Neural cell (in vitro differentiated cells): ENCODE data around the gene KRTDAP. TPM values are rescaled to one million over a fixed set of nuclear protein-coding genes. Genes with fewer than 3 reads are reported as not detected.

Experiments used
- H2AFZ ChIP-seq: fragments of 200-600, 300-800 bp; sonication (generic), shearing (Covaris generic); 2 replicates; pipeline ENCODE4 v1.6.0; 2014; ENCODE audit warnings: low read depth, mild to moderate bottlenecking, antibody characterized with exemption, low read length, moderate library complexity
- H3F3A ChIP-seq: fragments of 200-600 bp; shearing (Covaris generic); 2 replicates; pipeline ENCODE4 v1.6.1; 2016; ENCODE audit warnings: mild to moderate bottlenecking, moderate library complexity, mixed read lengths, antibody characterized with exemption, low read length; ENCODE audit not compliant: insufficient read depth, poor library complexity, severe bottlenecking
- H3K27ac ChIP-seq: fragments of 200-600, 300-800 bp; sonication (generic), shearing (Covaris generic); 2 replicates; pipeline ENCODE4 v1.5.1; 2014; ENCODE audit warnings: mild to moderate bottlenecking, low read length, moderate library complexity
- H3K27me3 ChIP-seq: fragments of 300-800, 200-600 bp; sonication (generic), shearing (Covaris generic); 2 replicates; pipeline ENCODE4 v1.6.0; 2014; ENCODE audit warnings: mild to moderate bottlenecking, low read depth, low read length, moderate library complexity; ENCODE audit not compliant: insufficient read depth
- H3K36me3 ChIP-seq: fragments of 300-800, 200-600 bp; sonication (generic), shearing (Covaris generic); 2 replicates; pipeline ENCODE4 v1.5.1; 2014; ENCODE audit warnings: mild to moderate bottlenecking, antibody characterized with exemption, low read length, moderate library complexity; ENCODE audit not compliant: insufficient read depth
- H3K4me2 ChIP-seq: fragments of 300-800, 200-600 bp; sonication (generic), shearing (Covaris generic); 2 replicates; pipeline ENCODE4 v1.6.0; 2014; ENCODE audit warnings: mild to moderate bottlenecking, low read length
- H3K4me3 ChIP-seq: fragments of 300-800, 200-600 bp; sonication (generic), shearing (Covaris generic); 2 replicates; pipeline ENCODE4 v1.5.1; 2014; ENCODE audit warnings: mild to moderate bottlenecking, low read length, moderate library complexity
- H3K79me2 ChIP-seq: fragments of 200-600 bp; shearing (Covaris generic); replicated peaks from 2 replicates; pipeline ENCODE4 v1.6.0; 2014; ENCODE audit warnings: mild to moderate bottlenecking, low read length, moderate library complexity; ENCODE audit not compliant: insufficient read depth
- H3K9ac ChIP-seq: fragments of 300-800, 200-600 bp; sonication (generic), shearing (Covaris generic); 2 replicates; pipeline ENCODE4 v1.6.1; 2016; ENCODE audit warnings: mild to moderate bottlenecking, low read length, mixed read lengths
- H3K9me2 ChIP-seq: fragments of 200-600 bp; shearing (Covaris generic); 2 replicates; pipeline ENCODE4 v1.6.1; 2016; ENCODE audit warnings: mild to moderate bottlenecking, low read length, mixed read lengths; ENCODE audit not compliant: insufficient read depth
- H3K9me3 ChIP-seq: fragments of 200-600, 300-800 bp; sonication (generic), shearing (Covaris generic); 2 replicates; pipeline ENCODE4 v1.6.1; 2016; ENCODE audit warnings: mild to moderate bottlenecking, mixed run types, low read length, moderate library complexity, mixed read lengths
- H4K20me1 ChIP-seq: fragments of 200-600 bp; shearing (Covaris generic); 2 replicates; pipeline ENCODE4 v1.6.1; 2016; ENCODE audit warnings: mild to moderate bottlenecking, mixed run types; ENCODE audit not compliant: insufficient read depth
- EP300 ChIP-seq: fragments of 450-650 bp; conservative IDR thresholded peaks from 2 replicates; pipeline ENCODE4 v1.6.1; 2014; ENCODE audit warnings: antibody characterized with exemption, mild to moderate bottlenecking, moderate library complexity; ENCODE audit not compliant: poor library complexity, severe bottlenecking
- EZH2 ChIP-seq: fragments of 200-600, 300-800 bp; shearing (Covaris generic), sonication (generic); IDR thresholded peaks from 2 replicates; pipeline ENCODE4 v1.6.1; 2014; ENCODE audit warnings: antibody characterized with exemption, low read length, borderline replicate concordance, mild to moderate bottlenecking; ENCODE audit not compliant: insufficient read depth, poor library complexity, severe bottlenecking
- MXI1 ChIP-seq: fragments of 450-650 bp; conservative IDR thresholded peaks from 2 replicates; pipeline ENCODE4 v1.6.1; 2014; ENCODE audit warnings: antibody characterized with exemption, mild to moderate bottlenecking; ENCODE audit not compliant: poor library complexity, severe bottlenecking
- POLR2AphosphoS5 ChIP-seq: IDR thresholded peaks from 2 replicates; pipeline ENCODE4 v1.6.1; 2012
- RAD21 ChIP-seq: fragments of 450-650 bp; conservative IDR thresholded peaks from 2 replicates; pipeline ENCODE4 v1.6.1; 2014; ENCODE audit warnings: antibody characterized with exemption, mild to moderate bottlenecking, moderate library complexity
- SMC3 ChIP-seq: fragments of 450-650 bp; conservative IDR thresholded peaks from 2 replicates; pipeline ENCODE4 v1.6.1; 2014; ENCODE audit warnings: antibody characterized with exemption, mild to moderate bottlenecking, moderate library complexity; ENCODE audit not compliant: poor library complexity
- TAF1 ChIP-seq: IDR thresholded peaks from 2 replicates; pipeline ENCODE4 v1.6.1; 2012; ENCODE audit warnings: low read depth
- polyA plus RNA-seq: library from polyadenylated mRNA; depleted of rRNA; stranded (reverse); fragments of >200 nt; gene quantifications from 2 replicates; pipeline ENCODE4 v1.2.3, GENCODE V29; 2014
- TF ChIP-seq, protein P1 (sequence below): fragments of 450-650 bp; IDR thresholded peaks from 2 replicates; pipeline ENCODE4 v1.5.1; 2014; ENCODE audit warnings: antibody characterized with exemption, mild to moderate bottlenecking, moderate library complexity; ENCODE audit not compliant: poor library complexity, severe bottlenecking
- TF ChIP-seq, protein P2 (sequence below): IDR thresholded peaks from 2 replicates; pipeline ENCODE4 v1.6.1; 2012; ENCODE audit warnings: borderline replicate concordance

The KRTDAP gene
- polyA plus RNA-seq, 1 donor from 2014 or later: not detected

DNA sequence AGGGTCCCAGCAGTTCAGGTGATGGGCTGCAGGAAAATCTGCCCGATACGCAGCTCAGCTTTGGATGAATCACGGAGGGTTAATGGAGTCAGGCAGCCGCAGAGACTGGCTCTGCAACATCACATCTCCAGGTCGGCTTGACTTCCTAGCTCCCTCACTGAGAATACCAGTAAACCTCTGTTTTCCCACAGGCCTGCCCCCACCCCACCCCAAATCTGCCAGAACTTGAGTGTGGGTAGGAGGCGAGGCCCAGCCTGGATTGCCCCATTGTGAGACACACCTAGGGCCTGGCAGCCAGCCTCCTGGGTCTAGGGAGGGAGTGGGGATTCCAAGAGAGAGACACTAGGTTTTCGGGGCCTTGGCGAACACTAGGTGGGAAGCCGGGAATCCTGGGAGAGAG, 3.7 kb upstream of the KRTDAP start:
- no peaks in the 10 kb centered on the region for H3K79me2 ChIP-seq
- H3K9ac ChIP-seq: no peak overlapping the region
- H3K27me3 ChIP-seq: no peaks in the 10 kb centered on the region
- no peak overlapping the region for H3K4me3 ChIP-seq
- H3F3A ChIP-seq: no peaks in the 10 kb centered on the region
- TF ChIP-seq RAD21 (no peak), TAF1 (no peak), MXI1 (no peak), SMC3 (no peak)
- TF ChIP-seq, protein P1, sequence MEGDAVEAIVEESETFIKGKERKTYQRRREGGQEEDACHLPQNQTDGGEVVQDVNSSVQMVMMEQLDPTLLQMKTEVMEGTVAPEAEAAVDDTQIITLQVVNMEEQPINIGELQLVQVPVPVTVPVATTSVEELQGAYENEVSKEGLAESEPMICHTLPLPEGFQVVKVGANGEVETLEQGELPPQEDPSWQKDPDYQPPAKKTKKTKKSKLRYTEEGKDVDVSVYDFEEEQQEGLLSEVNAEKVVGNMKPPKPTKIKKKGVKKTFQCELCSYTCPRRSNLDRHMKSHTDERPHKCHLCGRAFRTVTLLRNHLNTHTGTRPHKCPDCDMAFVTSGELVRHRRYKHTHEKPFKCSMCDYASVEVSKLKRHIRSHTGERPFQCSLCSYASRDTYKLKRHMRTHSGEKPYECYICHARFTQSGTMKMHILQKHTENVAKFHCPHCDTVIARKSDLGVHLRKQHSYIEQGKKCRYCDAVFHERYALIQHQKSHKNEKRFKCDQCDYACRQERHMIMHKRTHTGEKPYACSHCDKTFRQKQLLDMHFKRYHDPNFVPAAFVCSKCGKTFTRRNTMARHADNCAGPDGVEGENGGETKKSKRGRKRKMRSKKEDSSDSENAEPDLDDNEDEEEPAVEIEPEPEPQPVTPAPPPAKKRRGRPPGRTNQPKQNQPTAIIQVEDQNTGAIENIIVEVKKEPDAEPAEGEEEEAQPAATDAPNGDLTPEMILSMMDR: no peak
- no peaks in the 10 kb centered on the region for H4K20me1 ChIP-seq
- H3K9me2 ChIP-seq: no peaks in the 10 kb centered on the region
- no peaks in the 10 kb centered on the region for H3K36me3 ChIP-seq
- no peak overlapping the region for H3K4me2 ChIP-seq
- no peak overlapping the region for H3K27ac ChIP-seq
- H3K9me3 ChIP-seq: no peaks in the 10 kb centered on the region
- H2AFZ ChIP-seq: no peak overlapping the region

DNA sequence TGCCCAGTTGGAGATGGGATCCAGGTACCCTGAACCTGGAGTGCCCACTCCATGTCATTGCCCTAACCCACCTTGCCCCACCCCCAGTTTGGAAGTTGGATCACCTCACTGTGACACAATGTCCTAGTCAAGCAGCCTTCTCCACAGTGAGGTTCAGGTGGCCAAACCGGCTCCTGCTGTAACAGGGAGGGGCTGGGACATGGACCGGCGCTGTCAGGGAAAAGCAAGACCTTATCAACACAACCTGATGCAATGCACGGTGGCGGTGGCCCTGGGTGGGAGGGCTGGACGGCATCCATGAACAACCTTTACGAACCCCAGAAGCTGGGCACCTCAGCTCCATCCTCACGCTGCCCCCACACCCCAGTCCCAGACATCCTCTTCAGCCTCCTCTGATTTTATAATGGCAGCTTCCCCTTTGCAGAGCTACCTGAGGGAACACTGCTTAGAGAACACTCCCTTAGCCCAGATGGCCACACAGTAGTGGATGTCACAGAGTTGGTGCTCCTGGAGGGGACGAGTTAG, 1.6 kb upstream of the KRTDAP start:
- Histone ChIP-seq H3K9ac (no peak overlapping the region), H3K4me2 (no peak overlapping the region), H3K27me3 (no peaks in the 10 kb centered on the region), H4K20me1 (no peaks in the 10 kb centered on the region), H2AFZ (no peak overlapping the region), H3K79me2 (no peaks in the 10 kb centered on the region), H3F3A (no peaks in the 10 kb centered on the region), H3K4me3 (no peak overlapping the region), H3K27ac (no peak overlapping the region), H3K36me3 (no peaks in the 10 kb centered on the region), H3K9me2 (no peaks in the 10 kb centered on the region), H3K9me3 (no peaks in the 10 kb centered on the region)
- TF ChIP-seq EZH2: no peak
- TF ChIP-seq, protein P2, sequence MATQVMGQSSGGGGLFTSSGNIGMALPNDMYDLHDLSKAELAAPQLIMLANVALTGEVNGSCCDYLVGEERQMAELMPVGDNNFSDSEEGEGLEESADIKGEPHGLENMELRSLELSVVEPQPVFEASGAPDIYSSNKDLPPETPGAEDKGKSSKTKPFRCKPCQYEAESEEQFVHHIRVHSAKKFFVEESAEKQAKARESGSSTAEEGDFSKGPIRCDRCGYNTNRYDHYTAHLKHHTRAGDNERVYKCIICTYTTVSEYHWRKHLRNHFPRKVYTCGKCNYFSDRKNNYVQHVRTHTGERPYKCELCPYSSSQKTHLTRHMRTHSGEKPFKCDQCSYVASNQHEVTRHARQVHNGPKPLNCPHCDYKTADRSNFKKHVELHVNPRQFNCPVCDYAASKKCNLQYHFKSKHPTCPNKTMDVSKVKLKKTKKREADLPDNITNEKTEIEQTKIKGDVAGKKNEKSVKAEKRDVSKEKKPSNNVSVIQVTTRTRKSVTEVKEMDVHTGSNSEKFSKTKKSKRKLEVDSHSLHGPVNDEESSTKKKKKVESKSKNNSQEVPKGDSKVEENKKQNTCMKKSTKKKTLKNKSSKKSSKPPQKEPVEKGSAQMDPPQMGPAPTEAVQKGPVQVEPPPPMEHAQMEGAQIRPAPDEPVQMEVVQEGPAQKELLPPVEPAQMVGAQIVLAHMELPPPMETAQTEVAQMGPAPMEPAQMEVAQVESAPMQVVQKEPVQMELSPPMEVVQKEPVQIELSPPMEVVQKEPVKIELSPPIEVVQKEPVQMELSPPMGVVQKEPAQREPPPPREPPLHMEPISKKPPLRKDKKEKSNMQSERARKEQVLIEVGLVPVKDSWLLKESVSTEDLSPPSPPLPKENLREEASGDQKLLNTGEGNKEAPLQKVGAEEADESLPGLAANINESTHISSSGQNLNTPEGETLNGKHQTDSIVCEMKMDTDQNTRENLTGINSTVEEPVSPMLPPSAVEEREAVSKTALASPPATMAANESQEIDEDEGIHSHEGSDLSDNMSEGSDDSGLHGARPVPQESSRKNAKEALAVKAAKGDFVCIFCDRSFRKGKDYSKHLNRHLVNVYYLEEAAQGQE: no peak
- no peak for TF ChIP-seq TAF1
- TF ChIP-seq RAD21: no peak
- no peak for TF ChIP-seq MXI1
- TF ChIP-seq EP300: no peak
- no peak for TF ChIP-seq SMC3
- no peak for TF ChIP-seq POLR2AphosphoS5
- TF ChIP-seq, protein P1: no peak
